Measurements from ENCODE around the gene CRYGD. TPM values are rescaled to one million over a fixed set of nuclear protein-coding genes. Genes with fewer than 3 reads are reported as not detected.
"Not testable (repeated sequence)": the region's sequence is repeated elsewhere in the genome, so short reads cannot be mapped to it uniquely, and the experiment has no call there.

The CRYGD gene
- total RNA-seq, 6 experiments from 2014 or later = not detected

- Mint-ChIP-seq H3K9me3 (no peaks in the 10 kb centered on the region), H3K27ac (no peak overlapping the region), H3K4me1 (ENCODE audit: low read depth) (peaks cover 9% of the 10 kb centered on the region), H3K4me3 (no peak overlapping the region), H3K27me3 (ENCODE audit: insufficient read depth) (peaks cover 14% of the 10 kb centered on the region), H3K36me3 (ENCODE audit: low read depth) (no peaks in the 10 kb centered on the region)
- TF ChIP-seq CTCF (IDR thresholded peaks at IDR 0.05) = no peak
- no peak for DNase-seq
Observed at GRCh38 chr2:208127090-208127489, 2.8 kb upstream of the CRYGD start.

GRCh38 chr2:208125251-208125650 lies 927 bp upstream of the CRYGD start:
- no peak overlapping the region for H3K4me3 Mint-ChIP-seq
- DNase-seq = no peak
- peaks cover 22% of the 10 kb centered on the region for H3K27me3 Mint-ChIP-seq (ENCODE audit: insufficient read depth)
- no peaks in the 10 kb centered on the region for H3K36me3 Mint-ChIP-seq (ENCODE audit: low read depth)
- no peak overlapping the region for H3K27ac Mint-ChIP-seq
- no peak for TF ChIP-seq CTCF (IDR thresholded peaks at IDR 0.05)
- no peaks in the 10 kb centered on the region for H3K9me3 Mint-ChIP-seq
- H3K4me1 Mint-ChIP-seq (ENCODE audit: low read depth) = peaks cover 7% of the 10 kb centered on the region

- no peak for DNase-seq
- peaks cover 22% of the 10 kb centered on the region for H3K27me3 Mint-ChIP-seq (ENCODE audit: insufficient read depth)
- no peaks in the 10 kb centered on the region for H3K9me3 Mint-ChIP-seq
- no peaks in the 10 kb centered on the region for H3K36me3 Mint-ChIP-seq (ENCODE audit: low read depth)
- TF ChIP-seq CTCF (IDR thresholded peaks at IDR 0.05) = no peak
- H3K27ac Mint-ChIP-seq = no peak overlapping the region
- H3K4me1 Mint-ChIP-seq (ENCODE audit: low read depth) = no peaks in the 10 kb centered on the region
- no peak overlapping the region for H3K4me3 Mint-ChIP-seq
Observed at GRCh38 chr2:208122248-208122647, 2.1 kb downstream of the CRYGD start.

GRCh38 chr2:208118918-208119317 lies 5.4 kb downstream of the CRYGD start:
- DNase-seq = no peak
- Mint-ChIP-seq H3K9me3 (no peaks in the 10 kb centered on the region), H3K27me3 (ENCODE audit: insufficient read depth) (peaks cover 13% of the 10 kb centered on the region), H3K36me3 (ENCODE audit: low read depth) (no peaks in the 10 kb centered on the region), H3K27ac (no peak overlapping the region), H3K4me1 (ENCODE audit: low read depth) (no peaks in the 10 kb centered on the region), H3K4me3 (no peak overlapping the region)
- TF ChIP-seq CTCF (IDR thresholded peaks at IDR 0.05) = no peak

- not testable (repeated sequence) for H3K9me3 Mint-ChIP-seq; H3K36me3 Mint-ChIP-seq (ENCODE audit: low read depth); H3K27ac Mint-ChIP-seq; H3K4me3 Mint-ChIP-seq; DNase-seq; H3K4me1 Mint-ChIP-seq (ENCODE audit: low read depth)
- peaks cover 24% of the 10 kb centered on the region for H3K27me3 Mint-ChIP-seq (ENCODE audit: insufficient read depth)
Observed at GRCh38 chr2:208117390-208117789, 6.9 kb downstream of the CRYGD start.

- Mint-ChIP-seq H3K4me1 (ENCODE audit: low read depth) (no peaks in the 10 kb centered on the region), H3K9me3 (no peaks in the 10 kb centered on the region), H3K4me3 (no peak overlapping the region), H3K36me3 (ENCODE audit: low read depth) (no peaks in the 10 kb centered on the region), H3K27ac (no peak overlapping the region), H3K27me3 (ENCODE audit: insufficient read depth) (peaks cover 33% of the 10 kb centered on the region)
- no peak for DNase-seq
- no peak for TF ChIP-seq CTCF (IDR thresholded peaks at IDR 0.05)
Observed at GRCh38 chr2:208112969-208113368, 11.4 kb downstream of the CRYGD start.

- H3K27ac Mint-ChIP-seq; H3K4me3 Mint-ChIP-seq; H3K4me1 Mint-ChIP-seq (ENCODE audit: low read depth): not testable (repeated sequence)
Observed at GRCh38 chr2:208112273-208112745, 12.0 kb downstream of the CRYGD start.

More at GRCh38 chr2:208112273-208112745, 12.0 kb downstream of the CRYGD start:
- not testable (repeated sequence) for H3K36me3 Mint-ChIP-seq (ENCODE audit: low read depth); DNase-seq; H3K9me3 Mint-ChIP-seq
- H3K27me3 Mint-ChIP-seq (ENCODE audit: insufficient read depth) = peaks cover 33% of the 10 kb centered on the region
